Measurements from ENCODE around the gene GYS2. TPM values are rescaled to one million over a fixed set of nuclear protein-coding genes. Genes with fewer than 3 reads are reported as not detected.
"Not testable (repeated sequence)": the region's sequence is repeated elsewhere in the genome, so short reads cannot be mapped to it uniquely, and the experiment has no call there.

GYS2 gene
- total and polyA plus RNA-seq, 3 donors from 2014 or later = not detected

GRCh38 chr12:21600196-21600595 is 4.5 kb downstream of the GYS2 start:
- WGBS, 2 donors = 64 to 73% methylated on average over 5 of the region's 5 CpGs
- no peak for TF ChIP-seq POLR2A (IDR thresholded peaks at IDR 0.05)
- TF ChIP-seq CTCF (IDR thresholded peaks at IDR 0.05) = no peak
- no peak for DNase-seq
- no peaks in the 10 kb centered on the region for H3K9me3 ChIP-seq
- no peak overlapping the region for H3K4me3 ChIP-seq
- H3K36me3 ChIP-seq (ENCODE audit: low read depth, missing control alignments) = no peaks in the 10 kb centered on the region
- no peaks in the 10 kb centered on the region for H3K27me3 ChIP-seq
- H3K4me1 ChIP-seq = no peaks in the 10 kb centered on the region
- intact Hi-C loops (cut with DNase I; ENCODE audit: low total_unique reads) = no loop called here
- no peak overlapping the region for H3K27ac ChIP-seq

GRCh38 chr12:21599143-21599999 is 5.3 kb downstream of the GYS2 start:
- 81 to 97% methylated on average over 3 of the region's 3 CpGs for WGBS, 2 donors
- H3K4me1 ChIP-seq = no peaks in the 10 kb centered on the region
- intact Hi-C loops (cut with DNase I; ENCODE audit: low total_unique reads) = no loop called here

GRCh38 chr12:21598651-21599050 is 6.0 kb downstream of the GYS2 start:
- no peak overlapping the region for H3K27ac ChIP-seq
- H3K27me3 ChIP-seq = no peaks in the 10 kb centered on the region
- no peaks in the 10 kb centered on the region for H3K36me3 ChIP-seq (ENCODE audit: low read depth, missing control alignments)
- DNase-seq = no peak
- intact Hi-C loops (cut with DNase I; ENCODE audit: low total_unique reads) = no loop called here
- H3K4me3 ChIP-seq = no peak overlapping the region
- WGBS, 2 donors = 90 to 91% methylated on average over 4 of the region's 4 CpGs
- H3K4me1 ChIP-seq = no peaks in the 10 kb centered on the region
- TF ChIP-seq POLR2A (IDR thresholded peaks at IDR 0.05) (no peak), CTCF (IDR thresholded peaks at IDR 0.05) (no peak)
- no peaks in the 10 kb centered on the region for H3K9me3 ChIP-seq

More at GRCh38 chr12:21599143-21599999, 5.3 kb downstream of the GYS2 start:
- Histone ChIP-seq H3K9me3 (no peaks in the 10 kb centered on the region), H3K27ac (no peak overlapping the region), H3K4me3 (no peak overlapping the region), H3K27me3 (no peaks in the 10 kb centered on the region), H3K36me3 (ENCODE audit: low read depth, missing control alignments) (no peaks in the 10 kb centered on the region)
- no peak for TF ChIP-seq POLR2A (IDR thresholded peaks at IDR 0.05)
- TF ChIP-seq CTCF (IDR thresholded peaks at IDR 0.05) = no peak
- no peak for DNase-seq

- H3K4me3 ChIP-seq; H3K36me3 ChIP-seq (ENCODE audit: low read depth, missing control alignments); intact Hi-C loops (cut with DNase I; ENCODE audit: low total_unique reads); H3K27me3 ChIP-seq; H3K4me1 ChIP-seq; H3K27ac ChIP-seq; H3K9me3 ChIP-seq; DNase-seq: not testable (repeated sequence)
Observed at GRCh38 chr12:21595356-21595755, 9.3 kb downstream of the GYS2 start.

- no peaks in the 10 kb centered on the region for H3K9me3 ChIP-seq
- H3K4me3 ChIP-seq = no peak overlapping the region
- TF ChIP-seq CTCF (IDR thresholded peaks at IDR 0.05) (no peak), POLR2A (IDR thresholded peaks at IDR 0.05) (no peak)
- intact Hi-C loops (cut with DNase I; ENCODE audit: low total_unique reads) = no loop called here
- no peak overlapping the region for H3K27ac ChIP-seq
- no peaks in the 10 kb centered on the region for H3K4me1 ChIP-seq
- no peak for DNase-seq
- WGBS, 2 donors = 75 to 83% methylated on average over 3 of the region's 3 CpGs
- no peaks in the 10 kb centered on the region for H3K36me3 ChIP-seq (ENCODE audit: low read depth, missing control alignments)
- H3K27me3 ChIP-seq = no peaks in the 10 kb centered on the region
Observed at GRCh38 chr12:21585485-21585884, 19.2 kb downstream of the GYS2 start.

GRCh38 chr12:21584403-21585182 is 20.1 kb downstream of the GYS2 start:
- H3K27me3 ChIP-seq; H3K9me3 ChIP-seq; intact Hi-C loops (cut with DNase I; ENCODE audit: low total_unique reads); H3K36me3 ChIP-seq (ENCODE audit: low read depth, missing control alignments); DNase-seq; H3K27ac ChIP-seq; H3K4me1 ChIP-seq; H3K4me3 ChIP-seq: not testable (repeated sequence)
- 78 to 93% methylated on average over 5 of the region's 5 CpGs for WGBS, 2 donors
